Measurements from ENCODE around the gene PM20D1.
"Not testable (repeated sequence)": the region's sequence is repeated elsewhere in the genome, so short reads cannot be mapped to it uniquely, and the experiment has no call there.

PM20D1 gene

GRCh38 chr1:205849619-205850355 is at the start of gene PM20D1:
Gene PM20D1, minus strand, starts transcription at chr1:205850132. Its CDS starts 60 bp downstream, at chr1:205850072.
- DNase-seq, result peak; percentile 95

DNA sequence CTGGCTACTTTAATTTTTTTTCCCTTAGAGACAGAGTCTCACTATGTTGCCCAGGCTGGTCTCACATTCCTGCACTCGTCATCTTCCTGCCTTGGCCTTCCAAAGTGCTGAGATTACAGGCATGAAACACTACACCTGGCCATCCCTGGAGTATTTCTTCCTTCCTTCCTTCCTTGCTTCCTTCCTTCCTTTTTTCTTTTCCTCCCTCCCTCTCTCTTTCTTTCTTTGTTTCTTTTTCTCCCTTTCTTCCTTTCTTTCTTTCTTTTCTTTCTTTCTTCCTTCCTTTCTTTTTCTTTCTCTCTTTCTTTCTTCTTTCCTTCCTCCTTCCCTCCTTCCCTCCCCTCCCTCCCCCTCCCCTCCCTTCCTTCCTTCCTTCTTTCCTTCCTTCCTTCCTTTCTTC is 46.4 kb upstream of the PM20D1 start:
- DNase-seq, result no peak

GRCh38 chr1:205894119-205894518 is 44.2 kb upstream of the PM20D1 start:
- not testable (repeated sequence) for DNase-seq

DNA sequence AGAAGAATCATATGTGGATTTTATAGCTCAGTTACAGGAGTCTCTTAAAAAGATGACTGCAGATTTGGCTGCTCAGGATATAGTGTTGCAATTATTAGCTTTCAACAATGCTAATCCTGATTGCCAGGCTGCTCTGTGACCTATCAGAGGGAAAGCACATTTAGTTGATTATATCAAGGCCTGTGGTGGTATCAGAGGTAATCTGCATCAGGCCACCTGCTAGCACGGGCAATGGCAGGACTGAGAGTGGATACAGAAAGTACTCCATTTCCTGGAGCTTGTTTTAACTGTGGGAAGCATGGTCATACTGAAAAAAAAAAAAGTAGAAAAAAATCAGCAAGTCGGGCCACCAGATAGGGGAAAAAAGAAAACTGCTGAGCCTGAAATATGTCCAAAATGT is 42.2 kb upstream of the PM20D1 start:
- DNase-seq, result not testable (repeated sequence)

GRCh38 chr1:205891481-205891880 is 41.5 kb upstream of the PM20D1 start:
- DNase-seq, result not testable (repeated sequence)

DNA sequence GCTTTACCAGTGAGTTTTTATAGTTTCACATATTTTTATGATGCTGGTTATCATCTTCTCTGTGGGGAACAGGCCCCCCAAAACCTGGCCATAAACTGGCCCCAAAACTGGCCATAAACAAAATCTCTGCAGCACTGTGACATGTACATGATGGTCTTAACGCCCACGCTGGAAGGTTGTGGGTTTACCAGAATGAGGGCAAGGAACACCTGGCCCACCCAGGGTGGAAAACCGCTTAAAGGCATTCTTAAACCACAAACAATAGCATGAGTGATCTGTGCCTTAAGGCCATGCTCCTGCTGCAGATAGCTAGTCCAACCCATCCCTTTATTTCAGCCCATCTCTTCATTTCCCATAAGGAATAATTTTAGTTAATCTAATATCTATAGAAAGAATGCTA is 40.7 kb upstream of the PM20D1 start:
- not testable (repeated sequence) for DNase-seq

DNA sequence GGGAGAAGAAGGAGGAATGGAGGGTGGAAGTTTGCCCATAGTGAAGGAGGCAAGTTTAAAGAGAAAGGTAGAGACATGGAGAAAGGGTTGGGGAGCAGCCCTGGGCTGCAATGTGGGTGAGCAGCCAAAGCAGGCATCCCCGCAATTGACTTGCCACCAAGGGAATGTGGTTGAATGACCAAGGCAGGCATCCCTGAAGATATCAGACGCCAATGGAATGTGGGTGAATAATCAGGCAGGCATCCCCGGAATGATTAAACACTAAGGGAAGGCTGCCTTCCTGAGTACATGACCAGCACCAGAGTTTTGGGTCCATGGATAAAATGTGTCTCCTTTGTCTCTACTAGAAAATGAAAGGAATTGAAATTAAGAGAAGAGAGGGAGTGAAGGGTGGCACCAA is 39.8 kb upstream of the PM20D1 start:
- DNase-seq, result not testable (repeated sequence)

GRCh38 chr1:205889006-205889405 is 39.1 kb upstream of the PM20D1 start:
- DNase-seq, result peak; percentile 9

DNA sequence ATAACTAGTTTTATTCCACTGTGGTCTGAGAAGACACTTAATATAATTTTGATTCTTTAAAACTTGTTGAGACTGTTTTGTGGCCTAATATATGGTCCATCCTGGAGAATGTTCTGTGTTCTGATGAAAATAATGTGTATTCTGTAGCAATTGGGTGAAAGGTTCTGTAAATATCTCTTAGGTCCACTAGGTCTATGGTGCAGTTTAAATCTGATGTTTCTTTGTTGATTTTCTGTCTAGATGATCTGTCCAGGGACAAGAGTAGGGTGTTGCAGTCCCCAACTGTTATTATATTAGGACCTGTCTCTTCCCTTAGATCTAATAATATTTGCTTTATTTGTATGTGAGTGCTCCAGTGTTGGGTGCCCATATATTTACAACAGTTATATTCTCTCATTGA is 33.9 kb upstream of the PM20D1 start:
- DNase-seq, result no peak

GRCh38 chr1:205880923-205881322 is 31.0 kb upstream of the PM20D1 start:
- DNase-seq, result no peak

GRCh38 chr1:205879974-205880373 is 30.0 kb upstream of the PM20D1 start:
- no peak for DNase-seq

GRCh38 chr1:205878026-205878425 is 28.1 kb upstream of the PM20D1 start:
- DNase-seq, result no peak

DNA sequence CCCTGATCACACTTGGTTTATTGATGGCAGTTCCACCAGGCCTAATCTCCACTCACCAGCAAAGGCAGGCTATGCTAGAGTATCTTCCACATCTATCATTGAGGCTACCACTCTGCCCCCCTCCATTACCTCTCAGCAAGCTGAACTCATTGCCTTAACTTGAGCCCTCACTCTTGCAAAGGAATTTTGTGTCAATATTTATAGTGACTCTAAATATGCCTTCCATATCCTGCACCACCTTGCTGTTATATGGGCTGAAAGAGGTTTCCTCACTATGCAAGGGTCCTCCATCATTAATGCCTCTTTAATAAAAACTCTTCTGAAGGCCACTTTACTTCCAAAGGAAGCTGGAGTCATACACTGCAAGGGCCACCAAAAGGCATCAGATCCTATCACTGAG is 23.2 kb upstream of the PM20D1 start:
- DNase-seq, result not testable (repeated sequence)

DNA sequence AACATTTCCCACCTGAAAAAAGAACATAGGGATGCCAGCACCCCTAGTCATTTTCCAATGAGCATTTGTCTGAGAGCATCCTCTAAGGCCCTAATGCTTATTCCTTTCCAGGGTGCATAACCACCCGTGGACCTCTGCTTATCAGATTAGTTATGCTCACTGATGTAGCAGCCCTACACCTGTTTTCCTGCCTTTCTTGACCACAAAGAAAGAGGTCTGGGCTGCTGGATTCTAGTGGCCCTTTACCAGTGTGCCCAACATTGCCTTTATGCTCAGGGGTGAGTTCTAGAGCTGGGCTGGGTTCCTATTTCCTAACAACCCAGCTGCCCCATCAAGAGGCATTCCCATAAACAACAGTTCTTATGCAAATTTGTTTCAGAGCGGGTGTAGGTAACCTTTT is 20.3 kb upstream of the PM20D1 start:
- DNase-seq, result no peak

DNA sequence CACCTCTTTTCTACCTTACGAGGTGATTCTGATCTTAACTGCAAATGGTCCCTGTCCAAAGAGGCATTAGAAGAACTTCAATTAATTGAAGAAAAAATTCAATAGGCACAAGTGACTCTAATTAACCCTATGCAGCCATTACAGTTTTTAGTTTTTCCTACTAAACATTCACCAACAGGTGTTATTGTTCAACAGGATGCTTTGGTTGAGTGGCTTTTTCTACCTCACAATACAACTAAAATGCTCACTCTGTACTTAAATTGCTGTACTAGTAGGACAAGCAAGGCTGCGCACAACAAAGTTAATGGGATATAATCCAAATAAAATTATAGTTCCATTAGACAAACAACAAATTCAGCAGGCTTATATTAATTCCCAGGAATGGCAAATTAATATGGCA is 11.6 kb upstream of the PM20D1 start:
- no peak for DNase-seq

- DNase-seq, result no peak
Observed at GRCh38 chr1:205858141-205858961, 8.4 kb upstream of the PM20D1 start.

GRCh38 chr1:205857501-205857900 is 7.6 kb upstream of the PM20D1 start:
- not testable (repeated sequence) for DNase-seq

DNA sequence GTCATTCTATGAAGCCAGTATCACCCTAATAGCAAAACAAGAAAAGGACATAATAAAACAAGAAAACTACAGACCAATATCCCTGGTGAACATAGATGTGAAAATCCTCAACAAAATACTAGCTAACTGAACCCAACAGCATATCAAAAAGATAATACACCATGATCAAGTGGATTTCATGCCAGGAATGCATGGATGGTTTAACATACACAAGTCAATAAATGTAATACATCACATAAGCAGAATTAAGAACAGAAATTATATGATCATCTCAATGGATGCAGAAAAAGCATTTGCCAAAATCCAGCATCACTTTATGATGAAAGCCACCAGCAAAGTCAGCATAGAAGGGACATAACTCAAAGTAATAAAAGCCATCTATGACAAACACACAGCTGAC is 6.5 kb upstream of the PM20D1 start:
- no peak for DNase-seq

DNA sequence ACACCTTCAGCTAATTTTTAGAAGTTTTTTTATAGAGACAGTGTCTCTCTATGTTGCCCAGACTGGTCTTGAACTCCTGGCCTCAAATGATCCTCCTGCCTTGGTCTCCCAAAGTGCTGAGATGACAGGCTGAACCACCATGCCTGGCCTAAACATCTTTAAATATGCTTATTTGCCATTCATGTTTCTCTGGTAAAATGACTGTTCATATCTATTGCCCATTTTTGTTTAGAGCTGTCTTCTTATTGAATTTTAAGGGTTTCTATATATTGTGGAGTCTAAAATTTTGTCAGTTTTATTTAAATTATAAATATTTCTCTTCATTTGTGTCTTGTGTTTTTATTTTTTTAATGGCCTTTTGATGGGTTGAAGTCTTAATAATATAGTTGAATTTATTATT is 3.0 kb upstream of the PM20D1 start:
- no peak for DNase-seq

DNA sequence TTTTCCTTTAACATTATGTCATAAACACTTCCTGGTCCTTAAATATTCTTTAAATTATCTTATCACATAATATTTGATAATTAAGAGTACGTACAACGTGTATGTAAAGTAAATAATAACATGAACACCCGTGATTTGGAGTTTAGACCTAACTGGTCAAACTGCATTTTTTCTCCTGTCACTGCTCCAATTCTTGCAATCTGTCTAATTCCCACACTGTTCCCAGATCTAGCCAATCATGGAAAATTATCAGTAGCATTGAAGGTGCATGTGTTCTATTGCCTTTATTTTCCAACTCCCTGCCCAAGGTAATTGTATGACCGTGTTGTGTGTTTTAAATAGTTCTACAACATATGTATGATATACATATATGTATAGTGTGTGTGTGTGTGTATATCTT is 2.1 kb upstream of the PM20D1 start:
- no peak for DNase-seq

GRCh38 chr1:205843036-205843859 is 6.7 kb downstream of the PM20D1 start:
- no peak for DNase-seq

GRCh38 chr1:205842229-205842628 is 7.7 kb downstream of the PM20D1 start:
- no peak for DNase-seq

All from CD4-positive, alpha-beta T cell treated with Interleukin-17A for 1 hour (primary cell).